Mesendoderm (in vitro differentiated cells): ENCODE results near the gene ITGA11.

Experiments
- DNase-seq: peaks from one replicate; pipeline ENCODE4 v3.0.0; 2013
- H2AK5ac ChIP-seq: 2 replicates; pipeline ENCODE4 v1.6.1; 2013; ENCODE audit warnings: low read length, inconsistent platforms
- H2BK120ac ChIP-seq: 2 replicates; pipeline ENCODE4 v1.6.1; 2013; ENCODE audit warnings: low read depth, mild to moderate bottlenecking, low read length, moderate library complexity, mixed read lengths
- H2BK15ac ChIP-seq: replicated peaks from 2 replicates; pipeline ENCODE4 v1.6.1; 2013; ENCODE audit warnings: low read depth, mild to moderate bottlenecking, moderate library complexity
- H2BK5ac ChIP-seq: 2 replicates; pipeline ENCODE4 v1.6.1; 2013; ENCODE audit warnings: low read length, inconsistent platforms
- H3K18ac ChIP-seq: 2 replicates; pipeline ENCODE4 v1.6.1; 2013; ENCODE audit warnings: mild to moderate bottlenecking, low read length, mixed read lengths
- H3K23ac ChIP-seq: one replicate; pipeline ENCODE4 v1.6.1; 2013; ENCODE audit warnings: low read length
- H3K27ac ChIP-seq: 2 replicates; pipeline ENCODE4 v1.5.1; 2013; ENCODE audit warnings: low read depth, mild to moderate bottlenecking, inconsistent platforms, low read length, moderate library complexity
- H3K27me3 ChIP-seq: 2 replicates; pipeline ENCODE4 v1.6.1; 2013; ENCODE audit warnings: low read length, control low read depth, mild to moderate bottlenecking, inconsistent platforms; ENCODE audit not compliant: insufficient read depth, poor library complexity
- H3K36me3 ChIP-seq: 2 replicates; pipeline ENCODE4 v1.6.1; 2013; ENCODE audit warnings: low read length, inconsistent platforms; ENCODE audit not compliant: control insufficient read depth, insufficient read depth
- H3K4ac ChIP-seq: one replicate; pipeline ENCODE4 v1.6.1; 2013; ENCODE audit warnings: low read depth, mild to moderate bottlenecking, low read length, moderate library complexity
- H3K4me1 ChIP-seq: 2 replicates; pipeline ENCODE4 v1.6.1; 2013; ENCODE audit warnings: low read depth, low read length, inconsistent platforms; ENCODE audit not compliant: control insufficient read depth
- H3K4me2 ChIP-seq: 2 replicates; pipeline ENCODE4 v1.6.1; 2013; ENCODE audit warnings: low read length
- H3K4me3 ChIP-seq: 2 replicates; pipeline ENCODE4 v1.5.1; 2013; ENCODE audit warnings: mild to moderate bottlenecking, low read length
- H3K56ac ChIP-seq: one replicate; pipeline ENCODE4 v1.6.1; 2013; ENCODE audit warnings: low read length
- H3K79me1 ChIP-seq: 2 replicates; pipeline ENCODE4 v1.6.1; 2013; ENCODE audit warnings: low read length, inconsistent platforms
- H3K79me2 ChIP-seq: 2 replicates; pipeline ENCODE4 v1.6.1; 2013; ENCODE audit warnings: mild to moderate bottlenecking, low read length; ENCODE audit not compliant: control insufficient read depth, insufficient read depth
- H3K9ac ChIP-seq: 2 replicates; pipeline ENCODE4 v1.6.1; 2013; ENCODE audit warnings: low read length, inconsistent platforms
- H4K5ac ChIP-seq: one replicate; pipeline ENCODE4 v1.6.1; 2013; ENCODE audit warnings: low read length
- H4K8ac ChIP-seq: one replicate; pipeline ENCODE4 v1.6.1; 2013; ENCODE audit warnings: low read depth, mild to moderate bottlenecking, control low read depth, low read length, moderate library complexity
- WGBS: extraction: QIAGEN DNeasy Blood & Tissue Kit; methylation state at CpG from one replicate; pipeline ENCODE4 v1.1.7; 2013; ENCODE audit warnings: low lambda C conversion rate, missing lambda C conversion rate; ENCODE audit not compliant: insufficient coverage; ENCODE audit errors: extremely low coverage; 5-methylcytosine and 5-hydroxymethylcytosine counted together

ITGA11 gene

DNA sequence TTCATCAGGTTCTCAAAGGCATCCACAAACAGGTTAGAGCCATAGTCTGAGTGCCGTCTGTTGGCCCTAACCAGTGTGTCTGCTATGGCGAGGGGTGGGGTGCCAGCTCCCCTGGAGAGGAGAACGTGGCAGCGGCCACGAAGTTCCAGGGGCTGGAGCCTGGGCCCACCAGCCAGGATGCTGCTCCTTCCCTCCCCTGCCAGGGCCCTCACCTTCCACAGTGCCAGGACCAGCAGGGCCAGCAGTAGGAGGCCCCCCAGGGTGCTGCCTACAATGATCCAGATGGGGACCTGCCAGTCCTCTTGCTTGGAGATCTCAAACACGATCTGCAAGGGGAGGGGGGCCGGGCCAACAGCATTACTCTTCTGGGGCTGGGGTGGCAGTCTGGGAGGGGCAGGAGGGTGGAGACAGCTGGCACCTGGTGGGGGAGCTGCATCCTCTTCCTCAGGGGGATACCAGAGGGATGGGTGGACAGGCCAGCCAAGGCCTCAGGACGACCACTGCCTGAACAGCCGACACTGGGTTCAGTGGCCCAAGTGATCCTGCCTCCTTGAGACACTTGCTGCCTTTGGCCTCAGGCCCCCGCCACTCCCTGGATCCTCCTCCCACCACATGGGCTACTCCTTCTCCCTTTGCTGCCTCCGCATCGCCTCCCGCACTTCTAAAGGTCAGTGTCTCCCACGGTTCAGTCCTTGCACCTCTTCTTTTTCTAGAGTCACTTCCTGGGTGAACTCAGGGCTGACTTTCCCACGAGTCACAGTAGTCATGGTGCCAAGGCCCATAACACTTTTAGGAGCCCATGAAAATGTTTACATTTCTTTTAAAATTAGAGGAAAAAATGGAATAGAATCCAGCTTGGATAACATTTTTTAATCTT is 128.2 kb downstream of the ITGA11 start:
- Histone ChIP-seq H3K79me1 (no peaks in the 10 kb centered on the region), H3K23ac (no peak overlapping the region), H4K8ac (no peak overlapping the region), H3K56ac (peak overlapping the region; percentile 63), H2BK120ac (no peak overlapping the region), H2BK15ac (no peak overlapping the region), H2AK5ac (no peak overlapping the region), H3K27me3 (no peaks in the 10 kb centered on the region), H3K4me3 (no peak overlapping the region), H3K36me3 (no peaks in the 10 kb centered on the region), H3K4ac (no peak overlapping the region), H3K79me2 (no peaks in the 10 kb centered on the region), H3K4me1 (peaks cover 7% of the 10 kb centered on the region), H2BK5ac (no peak overlapping the region), H3K27ac (no peak overlapping the region), H3K4me2 (no peak overlapping the region), H4K5ac (no peak overlapping the region), H3K9ac (peak overlapping the region; percentile 6), H3K18ac (no peak overlapping the region)
- no peak for DNase-seq
- no CpG with 5 or more reads among the region's 15 CpGs for WGBS

DNA sequence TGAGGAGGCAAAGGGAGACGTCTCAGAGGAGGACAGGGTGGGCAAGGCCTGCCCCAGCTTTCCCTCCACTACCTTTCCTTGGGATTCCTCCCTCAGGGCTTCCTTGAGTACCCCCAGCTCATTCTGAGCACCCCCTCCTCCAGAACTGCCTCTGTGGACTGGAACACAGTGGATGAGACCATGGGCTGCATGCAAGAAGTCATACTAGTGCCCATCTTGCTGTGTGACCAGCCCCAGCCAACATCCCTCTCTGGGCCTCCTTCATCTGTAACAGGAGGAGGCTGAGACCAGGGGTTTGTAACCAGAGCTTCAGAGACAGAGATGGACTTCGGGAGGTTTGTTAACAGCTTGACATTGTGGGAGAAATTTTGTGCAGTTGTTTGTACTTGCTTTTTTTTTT is 128.8 kb downstream of the ITGA11 start:
- no peak overlapping the region for H4K5ac ChIP-seq
- WGBS: no CpG with 5 or more reads among the region's 2 CpGs

DNA sequence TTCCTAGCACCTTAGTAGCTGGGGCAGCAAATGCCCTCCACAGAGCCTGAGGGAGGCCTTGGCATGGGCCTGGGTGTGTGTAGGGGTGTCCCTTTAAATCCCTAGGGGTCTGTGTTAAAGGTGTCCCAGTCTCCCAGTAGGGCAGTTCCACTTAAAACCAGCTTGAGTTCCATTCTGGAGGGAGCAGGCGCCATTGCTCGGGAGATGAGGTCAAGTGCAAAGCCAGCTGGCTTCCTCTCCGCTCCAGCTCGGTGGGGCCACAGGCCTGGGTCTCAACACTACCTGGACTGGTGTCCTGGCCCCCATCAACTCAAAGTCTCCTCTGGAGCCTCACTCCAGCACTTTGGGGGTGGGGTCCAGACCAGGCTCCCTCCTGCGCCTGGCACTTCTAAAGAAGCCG is 129.2 kb downstream of the ITGA11 start:
- H3K27ac ChIP-seq: no peak overlapping the region
- no peak overlapping the region for H2BK5ac ChIP-seq
- H3K4me2 ChIP-seq: no peak overlapping the region
- H3K79me2 ChIP-seq: no peaks in the 10 kb centered on the region
- H3K23ac ChIP-seq: no peak overlapping the region
- peaks cover 7% of the 10 kb centered on the region for H3K4me1 ChIP-seq
- H3K79me1 ChIP-seq: no peaks in the 10 kb centered on the region
- H2AK5ac ChIP-seq: no peak overlapping the region
- no peak overlapping the region for H2BK120ac ChIP-seq
- no peaks in the 10 kb centered on the region for H3K36me3 ChIP-seq
- DNase-seq: no peak
- no peak overlapping the region for H4K8ac ChIP-seq
- no peak overlapping the region for H2BK15ac ChIP-seq
- no peak overlapping the region for H4K5ac ChIP-seq
- WGBS: no CpG with 5 or more reads among the region's 6 CpGs
- H3K18ac ChIP-seq: no peak overlapping the region
- no peak overlapping the region for H3K4ac ChIP-seq
- H3K27me3 ChIP-seq: no peaks in the 10 kb centered on the region
- no peak overlapping the region for H3K56ac ChIP-seq
- no peak overlapping the region for H3K4me3 ChIP-seq
- no peak overlapping the region for H3K9ac ChIP-seq

More for the DNA sequence above, 128.8 kb downstream of the ITGA11 start:
- Histone ChIP-seq H3K79me1 (no peaks in the 10 kb centered on the region), H3K4me2 (no peak overlapping the region), H3K56ac (no peak overlapping the region), H2BK15ac (no peak overlapping the region), H2AK5ac (no peak overlapping the region), H3K23ac (no peak overlapping the region), H2BK5ac (no peak overlapping the region), H4K8ac (no peak overlapping the region), H3K4ac (no peak overlapping the region), H3K36me3 (no peaks in the 10 kb centered on the region), H2BK120ac (no peak overlapping the region), H3K4me3 (no peak overlapping the region), H3K79me2 (no peaks in the 10 kb centered on the region), H3K27ac (no peak overlapping the region), H3K4me1 (peaks cover 7% of the 10 kb centered on the region), H3K27me3 (no peaks in the 10 kb centered on the region), H3K18ac (no peak overlapping the region), H3K9ac (no peak overlapping the region)
- DNase-seq: no peak

DNA sequence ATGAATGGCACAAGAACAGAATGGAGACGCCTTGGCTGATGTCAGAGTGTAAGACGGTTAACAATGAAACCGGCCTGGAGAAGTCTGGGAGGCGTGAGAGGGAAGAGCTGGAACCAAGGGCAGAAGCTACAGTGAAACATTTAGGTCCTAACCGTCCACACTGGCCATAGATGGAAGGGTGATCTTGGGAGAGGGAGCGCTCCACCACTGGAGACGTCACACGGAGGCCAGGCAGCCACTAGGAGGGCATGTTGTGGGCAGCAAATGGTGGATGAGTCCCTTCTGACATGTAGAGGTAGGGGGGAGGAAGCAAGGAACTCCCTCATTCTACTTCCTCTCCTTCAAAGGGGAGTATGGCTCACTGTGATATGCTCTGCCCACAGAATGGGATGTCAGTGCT is 130.7 kb downstream of the ITGA11 start:
- no peak overlapping the region for H3K27ac ChIP-seq
- DNase-seq: no peak
- H3K56ac ChIP-seq: no peak overlapping the region
- H2BK15ac ChIP-seq: no peak overlapping the region
- H3K9ac ChIP-seq: no peak overlapping the region
- H2BK120ac ChIP-seq: no peak overlapping the region
- no peak overlapping the region for H3K23ac ChIP-seq
- no peak overlapping the region for H3K4ac ChIP-seq
- no peaks in the 10 kb centered on the region for H3K27me3 ChIP-seq
- H3K36me3 ChIP-seq: no peaks in the 10 kb centered on the region
- no CpG with 5 or more reads among the region's 8 CpGs for WGBS
- H2AK5ac ChIP-seq: no peak overlapping the region
- no peak overlapping the region for H3K18ac ChIP-seq
- no peaks in the 10 kb centered on the region for H3K79me1 ChIP-seq
- H3K79me2 ChIP-seq: no peaks in the 10 kb centered on the region
- H4K8ac ChIP-seq: no peak overlapping the region
- no peak overlapping the region for H2BK5ac ChIP-seq
- peaks cover 7% of the 10 kb centered on the region for H3K4me1 ChIP-seq
- no peak overlapping the region for H3K4me2 ChIP-seq
- H4K5ac ChIP-seq: no peak overlapping the region
- no peak overlapping the region for H3K4me3 ChIP-seq

DNA sequence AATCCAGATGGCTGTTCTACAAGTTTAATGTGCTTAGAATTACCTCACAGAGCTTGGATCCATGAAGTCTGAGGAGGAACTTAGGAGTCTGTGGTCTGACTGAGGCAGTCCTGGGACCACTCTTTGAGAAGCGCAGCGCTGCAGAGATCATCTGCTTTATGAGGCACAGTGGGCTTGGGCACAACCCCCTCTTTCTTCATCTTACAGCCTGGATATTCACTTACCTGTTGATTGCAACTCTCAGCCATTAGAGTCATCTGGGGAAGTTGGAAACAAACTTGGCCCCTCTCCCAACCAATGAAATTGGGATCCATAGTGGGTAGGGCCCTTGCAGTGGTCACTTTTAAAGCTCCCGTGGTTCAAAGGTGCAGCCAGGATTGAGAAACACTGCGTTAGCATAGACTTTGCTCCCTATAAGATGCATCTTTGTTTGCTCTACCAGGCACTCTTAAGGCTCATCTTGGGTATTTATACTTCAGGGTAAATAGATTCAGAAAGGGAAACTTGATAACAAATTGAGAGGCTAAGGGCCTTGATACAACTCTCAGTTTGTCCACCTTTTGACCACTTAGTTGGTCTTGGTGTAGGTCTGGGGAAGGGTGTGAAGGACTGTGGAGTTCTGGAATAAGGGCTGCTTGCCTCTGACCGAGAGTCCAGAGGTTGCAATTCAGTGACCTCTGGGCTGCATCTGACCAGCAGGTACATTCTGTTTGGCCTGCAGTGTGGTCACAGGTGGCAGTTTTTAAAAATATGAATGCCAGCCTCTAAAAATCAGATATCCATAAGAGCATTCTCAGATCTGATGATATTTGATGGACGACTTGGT is 131.6 kb downstream of the ITGA11 start:
- Histone ChIP-seq H3K23ac (no peak overlapping the region), H3K4me1 (peaks cover 7% of the 10 kb centered on the region), H3K27ac (no peak overlapping the region), H3K27me3 (no peaks in the 10 kb centered on the region), H2BK5ac (no peak overlapping the region), H3K79me1 (no peaks in the 10 kb centered on the region), H3K9ac (no peak overlapping the region), H2BK120ac (no peak overlapping the region), H3K4ac (no peak overlapping the region), H3K56ac (no peak overlapping the region), H3K36me3 (no peaks in the 10 kb centered on the region), H4K8ac (no peak overlapping the region), H4K5ac (no peak overlapping the region), H3K79me2 (no peaks in the 10 kb centered on the region), H2BK15ac (no peak overlapping the region), H3K18ac (no peak overlapping the region), H2AK5ac (no peak overlapping the region), H3K4me3 (no peak overlapping the region), H3K4me2 (no peak overlapping the region)
- no CpG with 5 or more reads among the region's 6 CpGs for WGBS
- DNase-seq: no peak
